Sigmoid colon (tissue), 7 donors: Measurements from ENCODE around the gene NLRP5. TPM values are rescaled to one million over a fixed set of nuclear protein-coding genes. Genes with fewer than 3 reads are reported as not detected.

Experiments used
- DNase-seq: peaks from one replicate; pipeline ENCODE4 v3.0.0-alpha.2; 2019
- H3K27ac ChIP-seq, 4 donors: fragments of 200-600 bp; sonication (generic); one replicate each; pipeline ENCODE4 v1.5.1; 2016 to 2019; ENCODE audit warnings: mild to moderate bottlenecking in 1 of 4
- H3K27me3 ChIP-seq, 3 donors: fragments of 200-600 bp; sonication (generic); one replicate each; pipeline ENCODE4 v1.5.1; 2019; ENCODE audit warnings: mild to moderate bottlenecking in 1 of 3
- H3K36me3 ChIP-seq, 4 donors: fragments of 200-600 bp; sonication (generic); one replicate each; pipeline ENCODE4 v1.5.1; 2016 to 2019
- H3K4me1 ChIP-seq, 4 donors: fragments of 200-600 bp; sonication (generic); one replicate each; pipeline ENCODE4 v1.5.1; 2017 to 2019
- H3K4me3 ChIP-seq, 4 donors: fragments of 200-600 bp; sonication (generic); one replicate each; pipeline ENCODE4 v1.5.1; 2017 to 2019; ENCODE audit warnings: mild to moderate bottlenecking in 2 of 4, moderate library complexity in 1 of 4
- H3K9me3 ChIP-seq, 4 donors: fragments of 200-600 bp in 3 of 4; sonication (generic) in 3 of 4; one replicate each; pipeline versions ENCODE4 v1.5.1 to v1.6.1; 2013 to 2019
- EP300 ChIP-seq, 4 donors: sonication (generic); formaldehyde crosslinking; IDR thresholded peaks; one replicate each; pipeline ENCODE4 v1.6.1; 2017; ENCODE audit warnings: antibody characterized with exemption in 4 of 4
- POLR2A ChIP-seq, 2 donors: fragments of 450-650 bp; IDR thresholded peaks; one replicate each; pipeline ENCODE4 v1.6.1; 2016; ENCODE audit warnings: antibody characterized with exemption in 2 of 2, mild to moderate bottlenecking in 2 of 2, moderate library complexity in 2 of 2
- POLR2AphosphoS5 ChIP-seq, 4 donors: sonication (generic); formaldehyde crosslinking; IDR thresholded peaks; one replicate each; pipeline ENCODE4 v1.6.1; 2017; ENCODE audit warnings: antibody characterized with exemption in 4 of 4
- WGBS, 2 donors: extraction: QIAGEN DNeasy Blood & Tissue Kit; methylation state at CpG; one replicate each; pipeline ENCODE4 v1.1.7; 2013; 5-methylcytosine and 5-hydroxymethylcytosine counted together
- intact Hi-C: fragments of 100-400 bp; cut with DNase I; formaldehyde crosslinking; loops from one replicate; pipeline ENCODE4 v1.15.1; 2023
- polyA plus RNA-seq, 3 donors: library from polyadenylated mRNA; stranded (reverse); fragments of 200-250 nt; gene quantifications; one replicate each; pipeline ENCODE4 v1.2.3, GENCODE V29; 2013
- total RNA-seq, 4 donors: library from RNA; depleted of rRNA; stranded (reverse); fragments of >200 nt; gene quantifications; one replicate each; pipeline ENCODE4 v1.1.0, GENCODE V29; 2016
- TF ChIP-seq, protein P1 (sequence below), 4 experiments: fragments of 450-650 bp in 3 of 4; fragments of 200-600 bp in 1 of 4; IDR thresholded peaks; one replicate each; pipeline ENCODE4 v1.5.1; 2016 to 2019; ENCODE audit warnings: antibody characterized with exemption in 4 of 4, mild to moderate bottlenecking in 3 of 4, moderate library complexity in 2 of 4
- donor health status: healthy with polysubstance abuse.
- donor health status: Bipolar disorder and iron deficiency.
- donor health status: healthy.

NLRP5 gene
- total and polyA plus RNA-seq, 7 donors = not detected

DNA sequence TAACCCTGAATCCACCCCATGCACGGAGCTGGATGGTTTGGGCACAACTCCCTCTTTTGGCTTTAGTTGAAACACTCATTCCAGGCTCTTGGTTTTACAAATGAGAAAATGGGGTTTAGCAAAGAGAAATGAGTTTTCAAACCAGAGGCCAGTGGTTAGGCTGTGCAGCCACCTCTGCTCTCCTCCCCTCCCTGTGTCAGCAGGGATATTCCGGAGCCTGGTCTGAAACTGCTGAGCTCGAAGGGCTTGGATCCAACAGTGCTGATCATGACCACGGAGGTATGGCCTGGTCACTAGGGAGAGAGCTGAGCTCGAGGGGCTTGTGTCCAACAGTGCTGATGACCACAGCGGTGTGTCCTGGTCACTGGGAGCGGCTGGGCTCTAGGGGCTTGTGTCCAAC, 93.0 kb downstream of the NLRP5 start:
- H3K9me3 ChIP-seq = no peaks in the 10 kb centered on the region
- DNase-seq = no peak
- no peak for TF ChIP-seq POLR2A (IDR thresholded peaks at IDR 0.05)
- no peak for TF ChIP-seq POLR2AphosphoS5 (IDR thresholded peaks at IDR 0.05)
- no peak for TF ChIP-seq EP300 (IDR thresholded peaks at IDR 0.05)
- no peak overlapping the region for H3K4me3 ChIP-seq
- H3K36me3 ChIP-seq = no peaks in the 10 kb centered on the region
- H3K4me1 ChIP-seq = peaks cover 0 to 12% (median 10%) of the 10 kb centered on the region in 4 donors
- WGBS, 2 donors = 59 to 69% methylated on average over 7 of the region's 7 CpGs
- H3K27me3 ChIP-seq = peaks cover 0 to 17% (median 0%) of the 10 kb centered on the region in 3 donors
- H3K27ac ChIP-seq = no peak overlapping the region
- intact Hi-C loops = loop anchor here (5.0 to 10.0 kb wide), 2 partner anchors 173 to 235 kb away; partner anchors contain the start of gene ZSCAN5A

DNA sequence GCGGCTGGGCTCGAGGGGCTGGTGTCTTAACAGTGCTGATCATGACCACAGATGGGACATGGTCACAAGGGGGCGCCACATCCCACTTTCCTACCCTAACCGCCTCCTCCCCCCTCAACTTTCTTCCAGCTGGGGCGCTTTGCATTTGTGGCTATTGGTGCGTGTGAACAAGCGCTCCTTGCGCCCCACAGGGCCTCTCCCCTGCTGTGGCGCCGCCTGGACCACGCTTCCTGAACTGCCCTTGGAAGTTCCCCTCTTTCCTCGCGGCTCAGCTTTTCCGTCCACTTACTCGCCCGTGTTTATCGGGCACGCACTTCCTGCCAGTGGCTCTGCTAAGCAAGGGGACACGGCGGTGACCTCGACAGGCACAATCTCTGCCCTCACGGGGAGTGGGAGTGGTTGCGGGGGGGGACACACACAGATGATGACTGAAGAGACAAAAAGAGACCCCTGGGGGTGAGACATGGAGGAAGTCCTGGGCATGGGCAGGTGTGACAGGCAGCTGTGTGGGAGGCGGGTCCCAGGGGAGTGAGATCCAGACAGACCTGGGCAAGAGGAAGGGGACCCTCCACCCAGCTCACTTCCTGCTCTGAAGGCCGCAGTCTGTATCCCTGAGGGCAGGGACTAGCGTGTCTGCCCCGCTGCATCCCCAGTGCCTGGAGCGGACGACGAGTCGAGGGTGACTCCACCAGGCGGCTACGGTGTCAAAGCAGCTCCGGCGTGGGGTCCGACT, 94.3 kb downstream of the NLRP5 start:
- WGBS, 2 donors = 3% methylated on average over 36 of the region's 36 CpGs

DNA sequence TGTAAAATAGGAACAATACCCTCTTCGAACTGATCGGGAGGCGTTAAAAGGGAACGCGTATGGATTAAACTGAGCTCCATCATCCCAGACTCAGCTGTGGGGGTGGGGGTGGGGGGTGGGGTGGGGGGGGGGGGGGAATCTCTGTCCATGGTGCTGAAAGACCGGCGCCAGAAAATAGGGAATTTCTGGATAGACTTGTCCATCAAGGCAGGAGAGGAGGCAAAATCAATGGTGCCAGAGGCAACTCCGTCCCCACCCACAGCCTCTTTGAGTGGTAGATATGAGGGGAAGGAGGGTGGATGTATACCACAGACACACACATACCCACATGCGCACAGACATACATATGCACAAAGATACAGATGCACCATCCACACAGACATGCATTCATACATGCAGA, 97.1 kb downstream of the NLRP5 start:
- Histone ChIP-seq H3K4me3 (no peak overlapping the region), H3K27me3 (peaks cover 0 to 13% (median 0%) of the 10 kb centered on the region in 3 donors), H3K4me1 (peaks cover 0 to 12% (median 10%) of the 10 kb centered on the region in 4 donors), H3K36me3 (peaks cover 0 to 16% (median 10%) of the 10 kb centered on the region in 4 donors), H3K27ac (no peak overlapping the region), H3K9me3 (no peaks in the 10 kb centered on the region)
- TF ChIP-seq EP300 (IDR thresholded peaks at IDR 0.05) = no peak
- no peak for TF ChIP-seq POLR2AphosphoS5 (IDR thresholded peaks at IDR 0.05)
- TF ChIP-seq, protein P1, sequence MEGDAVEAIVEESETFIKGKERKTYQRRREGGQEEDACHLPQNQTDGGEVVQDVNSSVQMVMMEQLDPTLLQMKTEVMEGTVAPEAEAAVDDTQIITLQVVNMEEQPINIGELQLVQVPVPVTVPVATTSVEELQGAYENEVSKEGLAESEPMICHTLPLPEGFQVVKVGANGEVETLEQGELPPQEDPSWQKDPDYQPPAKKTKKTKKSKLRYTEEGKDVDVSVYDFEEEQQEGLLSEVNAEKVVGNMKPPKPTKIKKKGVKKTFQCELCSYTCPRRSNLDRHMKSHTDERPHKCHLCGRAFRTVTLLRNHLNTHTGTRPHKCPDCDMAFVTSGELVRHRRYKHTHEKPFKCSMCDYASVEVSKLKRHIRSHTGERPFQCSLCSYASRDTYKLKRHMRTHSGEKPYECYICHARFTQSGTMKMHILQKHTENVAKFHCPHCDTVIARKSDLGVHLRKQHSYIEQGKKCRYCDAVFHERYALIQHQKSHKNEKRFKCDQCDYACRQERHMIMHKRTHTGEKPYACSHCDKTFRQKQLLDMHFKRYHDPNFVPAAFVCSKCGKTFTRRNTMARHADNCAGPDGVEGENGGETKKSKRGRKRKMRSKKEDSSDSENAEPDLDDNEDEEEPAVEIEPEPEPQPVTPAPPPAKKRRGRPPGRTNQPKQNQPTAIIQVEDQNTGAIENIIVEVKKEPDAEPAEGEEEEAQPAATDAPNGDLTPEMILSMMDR (IDR thresholded peaks at IDR 0.05) = no peak
- no peak for TF ChIP-seq POLR2A (IDR thresholded peaks at IDR 0.05)
- no peak for DNase-seq
- WGBS, 2 donors = 56 to 66% methylated on average over 9 of the region's 9 CpGs
- intact Hi-C loops = no loop called here

More for the DNA sequence above, 94.3 kb downstream of the NLRP5 start:
- peaks cover 0 to 5% (median 0%) of the 10 kb centered on the region in 4 donors for H3K36me3 ChIP-seq
- H3K4me3 ChIP-seq = peak overlapping the region; percentile 2 to 44 (median 34)
- H3K27me3 ChIP-seq = peaks cover 0 to 17% (median 0%) of the 10 kb centered on the region in 3 donors
- no peaks in the 10 kb centered on the region for H3K9me3 ChIP-seq
- TF ChIP-seq, protein P1 (IDR thresholded peaks at IDR 0.05) = peak; percentile 5 to 43 (median 30)
- peak in 1 of 4 donors; percentile 11 for TF ChIP-seq POLR2AphosphoS5 (IDR thresholded peaks at IDR 0.05)
- no peak for TF ChIP-seq POLR2A (IDR thresholded peaks at IDR 0.05)
- peak; percentile 84 for DNase-seq
- peaks cover 0 to 12% (median 10%) of the 10 kb centered on the region in 4 donors for H3K4me1 ChIP-seq
- intact Hi-C loops = no loop called here
- H3K27ac ChIP-seq = no peak overlapping the region

DNA sequence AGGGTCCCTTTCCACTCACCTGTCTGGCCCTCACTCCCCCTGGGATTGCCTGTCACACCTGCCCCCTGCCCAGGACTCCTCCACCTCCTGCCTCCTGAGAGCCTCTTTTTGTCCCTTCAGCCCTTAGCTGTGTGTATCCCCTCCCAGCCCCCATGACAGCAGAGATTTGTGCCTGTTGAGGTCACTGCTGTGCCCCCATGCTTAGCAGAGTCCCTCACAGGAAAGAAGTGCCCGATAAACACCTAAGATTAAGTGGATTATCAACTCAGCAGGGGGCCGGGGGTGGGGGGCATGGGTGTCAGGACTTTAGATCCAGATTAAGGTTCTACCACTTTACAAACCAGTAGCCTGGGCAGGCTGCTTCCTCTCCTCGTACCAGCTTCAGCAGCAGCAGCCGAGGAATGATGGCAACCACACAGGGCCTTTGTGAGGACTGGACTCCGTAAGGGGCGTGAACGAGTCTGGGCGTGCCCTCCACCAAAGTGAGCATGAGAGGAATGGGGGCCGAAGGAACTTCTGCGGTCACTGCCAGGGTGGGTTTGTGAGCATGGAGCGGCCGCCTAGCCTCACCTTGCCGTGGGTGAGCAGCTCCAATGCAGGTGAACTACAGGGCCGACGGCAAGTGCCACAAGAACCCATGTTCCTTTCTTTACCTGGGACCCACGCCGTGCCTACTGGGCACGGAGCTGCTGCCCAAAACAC, 98.4 kb downstream of the NLRP5 start:
- H3K27me3 ChIP-seq = peaks cover 0 to 13% (median 0%) of the 10 kb centered on the region in 3 donors
- DNase-seq = no peak
- no peak overlapping the region for H3K27ac ChIP-seq
- peaks cover 0 to 12% (median 10%) of the 10 kb centered on the region in 4 donors for H3K4me1 ChIP-seq
- no peaks in the 10 kb centered on the region for H3K9me3 ChIP-seq
- intact Hi-C loops = no loop called here
- H3K36me3 ChIP-seq = peaks cover 0 to 26% (median 14%) of the 10 kb centered on the region in 4 donors
- WGBS, 2 donors = 73 to 83% methylated on average over 18 of the region's 18 CpGs
- TF ChIP-seq, protein P1 (IDR thresholded peaks at IDR 0.05) = no peak
- TF ChIP-seq EP300 (IDR thresholded peaks at IDR 0.05) = no peak
- TF ChIP-seq POLR2A (IDR thresholded peaks at IDR 0.05) = no peak
- no peak for TF ChIP-seq POLR2AphosphoS5 (IDR thresholded peaks at IDR 0.05)
- H3K4me3 ChIP-seq = no peak overlapping the region
